ENCODE measurements around the gene PRKCE.
"Not testable (repeated sequence)": the region's sequence is repeated elsewhere in the genome, so short reads cannot be mapped to it uniquely, and the experiment has no call there.

The PRKCE gene

GRCh38 chr2:45713591-45713990 is 62.1 kb downstream of the PRKCE start:
- ChIA-PET POLR2A (ENCODE audit: low non-redundant PET) (no interaction called here), CTCF (interaction anchor here (0.6 kb wide), 1 partner anchor 65 kb away, joined by 3 read pairs; no protein-coding TSS in a partner anchor)
- TF ChIP-seq CTCF (conservative IDR thresholded peaks at IDR 0.05; ENCODE audit: low read depth): no peak
- H3K27ac ChIP-seq: no peak overlapping the region
- DNase-seq (ENCODE audit: low spot score): no peak

- DNase-seq (ENCODE audit: low spot score): no peak
- ChIA-PET CTCF (interaction anchor here (0.6 kb wide), 1 partner anchor 50 kb away, joined by 3 read pairs; no protein-coding TSS in a partner anchor), POLR2A (ENCODE audit: low non-redundant PET) (no interaction called here)
- no peak for TF ChIP-seq CTCF (conservative IDR thresholded peaks at IDR 0.05; ENCODE audit: low read depth)
- H3K27ac ChIP-seq: no peak overlapping the region
These were observed 63.2 kb downstream of the PRKCE start for GRCh38 chr2:45714679-45715078.

- DNase-seq (ENCODE audit: low spot score): no peak
- ChIA-PET CTCF (no interaction called here), POLR2A (ENCODE audit: low non-redundant PET) (no interaction called here)
- H3K27ac ChIP-seq: no peak overlapping the region
- TF ChIP-seq CTCF (conservative IDR thresholded peaks at IDR 0.05; ENCODE audit: low read depth): no peak
These were observed 64.3 kb downstream of the PRKCE start for GRCh38 chr2:45715601-45716379.

GRCh38 chr2:45716432-45716831 is 65.0 kb downstream of the PRKCE start:
- DNase-seq (ENCODE audit: low spot score); CTCF ChIA-PET; H3K27ac ChIP-seq; POLR2A ChIA-PET (ENCODE audit: low non-redundant PET): not testable (repeated sequence)

- no peak for DNase-seq (ENCODE audit: low spot score)
- ChIA-PET CTCF (no interaction called here), POLR2A (ENCODE audit: low non-redundant PET) (no interaction called here)
- no peak overlapping the region for H3K27ac ChIP-seq
- TF ChIP-seq CTCF (conservative IDR thresholded peaks at IDR 0.05; ENCODE audit: low read depth): no peak
These were observed 65.4 kb downstream of the PRKCE start for GRCh38 chr2:45716915-45717314.

- no peak for TF ChIP-seq CTCF (conservative IDR thresholded peaks at IDR 0.05; ENCODE audit: low read depth)
- no peak overlapping the region for H3K27ac ChIP-seq
- ChIA-PET CTCF (no interaction called here), POLR2A (ENCODE audit: low non-redundant PET) (no interaction called here)
- no peak for DNase-seq (ENCODE audit: low spot score)
These were observed 68.7 kb downstream of the PRKCE start for GRCh38 chr2:45720210-45720609.

GRCh38 chr2:45721150-45721549 is 69.7 kb downstream of the PRKCE start:
- ChIA-PET CTCF (interaction anchor here (0.6 kb wide), 1 partner anchor 21 kb away, joined by 3 read pairs; no protein-coding TSS in a partner anchor), POLR2A (ENCODE audit: low non-redundant PET) (no interaction called here)
- TF ChIP-seq CTCF (conservative IDR thresholded peaks at IDR 0.05; ENCODE audit: low read depth): no peak
- no peak overlapping the region for H3K27ac ChIP-seq
- no peak for DNase-seq (ENCODE audit: low spot score)

All from RWPE1 (cell line).